ENCODE results near the gene INAFM1. TPM values are rescaled to one million over a fixed set of nuclear protein-coding genes. Genes with fewer than 3 reads are reported as not detected.

The INAFM1 gene
- 4.6 and 5.0 TPM in 2 replicates for total RNA-seq (2014; rRNA removed; shearing (Covaris generic))
- 7.6 and 10.3 TPM in 2 replicates for total RNA-seq (2022)
- percentile 46 among the genes with signal in this experiment for Bru-seq, nascent RNA
- percentile 57 among the genes with signal in this experiment for BruChase-seq, experiment 1, labeled RNA remaining after a 6-hour chase
- percentile 66 among the genes with signal in this experiment for BruChase-seq, experiment 2, labeled RNA remaining after a 2-hour chase
- long read RNA-seq, partial matches to known transcripts = 0 of 10 reads
- long read RNA-seq, other reads (novel, unspliced or antisense) = 10 of 10 reads

- BruUV-seq (replicated peaks) = no TSS peak
- intact Hi-C loops (cut with micrococcal nuclease; ENCODE audit: unreplicated experiment) = loop anchor here (1.0 kb wide), 1 partner anchor 17 kb away; no protein-coding TSS in a partner anchor
- POLR2A ChIA-PET = interaction anchor here (0.6 to 2.2 kb wide), 10 partner anchors 12 to 516 kb away, joined by 3 to 6 read pairs (median 3); partner anchors contain the start of gene CCDC9
- Histone ChIP-seq H3K4me2 (ENCODE audit: low read length) (peak within 1 kb of the TSS; percentile 92), H3K36me3 (ENCODE audit: insufficient read depth, low read length) (peaks cover 26% of the 10 kb centered on the region; the same call in 1 of the 2 replicates), H3K79me2 (ENCODE audit: insufficient read depth, low read depth, low read length) (no peaks in the 10 kb centered on the region), H3K4me1 (ENCODE audit: insufficient read depth, low read length, poor library complexity, severe bottlenecking) (peaks cover 21% of the 10 kb centered on the region), H2AFZ (ENCODE audit: low read length) (peak within 1 kb of the TSS; percentile 37; the same call in 1 of the 2 replicates), H3K9me2 (ENCODE audit: insufficient read depth, low read length) (no peaks in the 10 kb centered on the region), H3K4me3 (ENCODE audit: low read depth, low read length, poor library complexity, severe bottlenecking) (peak within 1 kb of the TSS; percentile 81), H3K9me3 (ENCODE audit: low read length) (no peaks in the 10 kb centered on the region), H3K27ac (ENCODE audit: low read depth, low read length, poor library complexity, severe bottlenecking) (peak within 1 kb of the TSS; percentile 84), H4K20me1 (ENCODE audit: insufficient read depth, low read length) (no peaks in the 10 kb centered on the region)
- CTCF ChIA-PET (ENCODE audit: unreplicated experiment) = interaction anchor here (0.6 kb wide), 2 partner anchors 61 to 134 kb away, joined by 3 to 6 read pairs; no protein-coding TSS in a partner anchor
- DNase-seq (ENCODE audit: low spot score) = peak; percentile 93
- no peak for TF ChIP-seq CTCF (conservative IDR thresholded peaks at IDR 0.05; ENCODE audit: low read length)
- TF ChIP-seq EZH2phosphoT487 (IDR thresholded peaks at IDR 0.05; ENCODE audit: borderline replicate concordance, low read depth, low read length) = no peak
Measured at GRCh38 chr19:47274071-47274890, at the start of gene INAFM1. Gene INAFM1 (plus strand): TSS chr19:47274885. CDS start chr19:47274920, 35 bp downstream.

GRCh38 chr19:47225746-47226425 is 48.8 kb upstream of the INAFM1 start:
- TF ChIP-seq CTCF (conservative IDR thresholded peaks at IDR 0.05; ENCODE audit: low read length) (peak; percentile 43; the same call in 1 of the 2 replicates), EZH2phosphoT487 (IDR thresholded peaks at IDR 0.05; ENCODE audit: borderline replicate concordance, low read depth, low read length) (no peak)
- BruUV-seq (replicated peaks) = no TSS peak
- Histone ChIP-seq H3K79me2 (ENCODE audit: insufficient read depth, low read depth, low read length) (no peaks in the 10 kb centered on the region), H3K4me3 (ENCODE audit: low read depth, low read length, poor library complexity, severe bottlenecking) (peak overlapping the region; percentile 90), H3K36me3 (ENCODE audit: insufficient read depth, low read length) (peaks cover 6% of the 10 kb centered on the region; the same call in 1 of the 2 replicates), H3K27ac (ENCODE audit: low read depth, low read length, poor library complexity, severe bottlenecking) (peak overlapping the region; percentile 97), H3K4me2 (ENCODE audit: low read length) (peak overlapping the region; percentile 99), H3K9me3 (ENCODE audit: low read length) (no peaks in the 10 kb centered on the region), H3K9me2 (ENCODE audit: insufficient read depth, low read length) (no peaks in the 10 kb centered on the region), H2AFZ (ENCODE audit: low read length) (peak overlapping the region; percentile 83; the same call in 1 of the 2 replicates), H4K20me1 (ENCODE audit: insufficient read depth, low read length) (no peaks in the 10 kb centered on the region), H3K4me1 (ENCODE audit: insufficient read depth, low read length, poor library complexity, severe bottlenecking) (peaks cover 48% of the 10 kb centered on the region)
- intact Hi-C loops (cut with micrococcal nuclease; ENCODE audit: unreplicated experiment) = loop anchor here (1.0 kb wide), 3 partner anchors 16 to 30 kb away; partner anchors contain the start of gene CCDC9
- peak; percentile 92 for DNase-seq (ENCODE audit: low spot score)
- CTCF ChIA-PET (ENCODE audit: unreplicated experiment) = interaction anchor here (0.5 to 1.6 kb wide), 2 partner anchors 11 to 15 kb away, joined by 3 to 7 read pairs; no protein-coding TSS in a partner anchor
- POLR2A ChIA-PET = interaction anchor here (0.8 to 1.8 kb wide), 3 partner anchors 14 to 19 kb away, joined by 3 to 13 read pairs (median 4); no protein-coding TSS in a partner anchor

Data from OCI-LY7 (cell line).